Mucosa of stomach (tissue), 1 donor: ENCODE data around the gene MACROD2.
"Not testable (repeated sequence)": the region's sequence is repeated elsewhere in the genome, so short reads cannot be mapped to it uniquely, and the experiment has no call there.

Experiments used
- H3K27me3 ChIP-seq: one replicate; pipeline ENCODE4 v1.7.0; 2013; ENCODE audit warnings: mild to moderate bottlenecking, low read length; ENCODE audit not compliant: control insufficient read depth, insufficient read depth
- H3K36me3 ChIP-seq: one replicate; pipeline ENCODE4 v1.7.0; 2013; ENCODE audit warnings: low read length; ENCODE audit not compliant: control insufficient read depth, insufficient read depth
- H3K4me1 ChIP-seq: one replicate; pipeline ENCODE4 v1.7.0; 2013; ENCODE audit warnings: mild to moderate bottlenecking, low read length; ENCODE audit not compliant: control insufficient read depth, insufficient read depth
- H3K4me3 ChIP-seq: one replicate; pipeline ENCODE4 v1.7.0; 2013; ENCODE audit warnings: low read length
- H3K9ac ChIP-seq: one replicate; pipeline ENCODE4 v1.7.0; 2013; ENCODE audit warnings: mild to moderate bottlenecking, low read length, moderate library complexity
- H3K9me3 ChIP-seq: one replicate; pipeline ENCODE4 v1.7.0; 2013; ENCODE audit warnings: mild to moderate bottlenecking, low read length, moderate library complexity; ENCODE audit not compliant: control insufficient read depth
- donor health status: Pancreatic carcinoma.

The MACROD2 gene

DNA sequence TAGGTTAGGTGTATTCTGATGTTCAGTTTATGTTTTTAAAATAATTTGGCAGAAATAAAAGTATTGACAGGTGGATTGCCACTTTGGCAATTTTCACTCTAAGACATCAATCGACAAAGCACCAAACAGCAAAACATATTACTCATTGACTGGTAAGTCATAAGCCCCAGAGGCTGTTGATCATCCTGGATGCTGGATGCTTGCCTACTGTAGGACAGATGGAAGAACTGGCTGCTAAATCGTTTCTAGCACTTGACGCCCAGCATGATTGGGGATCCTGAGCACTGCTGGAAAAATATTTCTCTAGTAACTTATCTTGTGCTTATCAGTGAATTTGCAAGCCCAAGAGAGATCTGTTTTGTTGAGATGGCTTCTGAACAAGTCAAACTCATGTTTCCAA, 1343.9 kb downstream of the MACROD2 start:
- no peaks in the 10 kb centered on the region for H3K27me3 ChIP-seq
- no peaks in the 10 kb centered on the region for H3K9me3 ChIP-seq
- no peaks in the 10 kb centered on the region for H3K4me1 ChIP-seq
- H3K4me3 ChIP-seq = no peak overlapping the region
- no peak overlapping the region for H3K9ac ChIP-seq
- H3K36me3 ChIP-seq = no peaks in the 10 kb centered on the region

DNA sequence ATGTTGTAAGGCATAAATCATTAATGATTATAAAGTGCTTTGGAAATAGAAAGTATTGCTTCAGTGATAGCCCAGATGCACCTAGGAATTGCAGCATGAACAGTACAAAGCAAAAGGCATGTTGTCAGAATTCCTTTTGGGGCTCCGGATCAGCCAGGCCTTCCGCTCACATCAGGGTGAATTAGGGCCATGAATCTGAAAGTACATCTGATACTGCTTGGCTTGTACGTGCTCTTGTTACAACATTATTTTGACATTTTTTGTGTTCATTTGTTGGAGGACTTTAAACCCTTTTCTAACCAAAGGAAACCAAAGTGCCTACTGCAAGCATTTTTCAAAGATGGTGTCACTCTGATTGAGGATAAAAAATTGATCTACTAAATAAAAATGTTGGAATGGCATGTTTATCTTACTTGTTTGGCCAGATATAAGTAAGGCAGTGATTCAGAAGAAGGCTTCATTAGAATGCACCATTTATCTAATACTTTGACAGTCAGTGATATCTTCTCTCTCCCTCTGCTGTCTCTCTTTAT, 1347.7 kb downstream of the MACROD2 start:
- Histone ChIP-seq H3K27me3 (no peaks in the 10 kb centered on the region), H3K4me1 (no peaks in the 10 kb centered on the region), H3K9me3 (no peaks in the 10 kb centered on the region), H3K36me3 (no peaks in the 10 kb centered on the region), H3K9ac (no peak overlapping the region), H3K4me3 (no peak overlapping the region)

DNA sequence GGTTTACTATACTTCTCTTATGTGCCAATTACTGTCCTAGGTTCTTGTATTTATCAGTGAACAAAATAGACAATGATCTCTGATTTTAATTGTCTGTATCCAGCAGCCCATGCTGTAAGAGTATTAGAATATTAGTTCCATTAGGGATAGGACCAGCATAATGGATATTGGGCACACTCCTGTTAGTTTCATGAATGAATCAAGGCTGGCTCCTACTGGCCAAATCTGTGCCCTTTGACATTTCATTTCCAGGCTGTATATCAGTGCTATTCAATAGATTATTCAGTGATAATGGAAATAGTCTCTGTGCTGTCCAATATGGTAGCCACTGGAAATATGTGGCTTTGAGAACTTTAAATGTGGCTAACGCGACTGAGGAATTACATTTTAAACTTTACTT, 1350.0 kb downstream of the MACROD2 start:
- Histone ChIP-seq H3K4me1 (no peaks in the 10 kb centered on the region), H3K4me3 (no peak overlapping the region), H3K27me3 (no peaks in the 10 kb centered on the region), H3K9me3 (no peaks in the 10 kb centered on the region), H3K9ac (no peak overlapping the region), H3K36me3 (no peaks in the 10 kb centered on the region)

DNA sequence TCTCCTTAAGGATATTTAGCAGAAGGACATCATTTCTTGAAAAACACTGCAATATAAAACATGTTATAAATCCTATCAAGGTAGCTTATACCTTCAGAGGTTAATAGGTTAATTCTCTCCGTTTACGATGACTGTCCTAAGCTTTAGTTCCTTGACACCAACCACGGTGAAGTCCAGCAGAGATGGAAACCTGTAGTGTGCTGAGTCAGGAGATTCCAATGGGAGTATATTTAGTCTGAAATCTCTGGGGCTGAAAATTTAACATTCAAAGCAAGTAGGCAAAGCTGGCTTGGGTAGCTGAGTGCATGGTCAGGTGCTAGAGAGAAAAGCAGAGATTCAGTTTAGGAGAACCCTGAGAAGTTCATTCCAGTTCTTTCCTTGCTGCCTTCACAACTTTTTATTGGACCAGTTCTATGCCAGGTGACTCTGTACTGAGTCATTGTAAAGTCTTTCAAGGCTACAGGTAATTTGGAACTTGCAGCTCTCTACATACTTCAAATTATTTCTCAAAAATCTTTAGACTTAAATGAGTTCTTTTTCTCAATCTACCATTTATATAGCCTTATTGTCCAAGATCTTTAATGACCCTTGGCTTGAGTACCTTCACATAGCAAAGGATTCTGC, 1351.5 kb downstream of the MACROD2 start:
- Histone ChIP-seq H3K4me1 (no peaks in the 10 kb centered on the region), H3K27me3 (no peaks in the 10 kb centered on the region), H3K4me3 (no peak overlapping the region), H3K36me3 (no peaks in the 10 kb centered on the region), H3K9ac (no peak overlapping the region), H3K9me3 (no peaks in the 10 kb centered on the region)

DNA sequence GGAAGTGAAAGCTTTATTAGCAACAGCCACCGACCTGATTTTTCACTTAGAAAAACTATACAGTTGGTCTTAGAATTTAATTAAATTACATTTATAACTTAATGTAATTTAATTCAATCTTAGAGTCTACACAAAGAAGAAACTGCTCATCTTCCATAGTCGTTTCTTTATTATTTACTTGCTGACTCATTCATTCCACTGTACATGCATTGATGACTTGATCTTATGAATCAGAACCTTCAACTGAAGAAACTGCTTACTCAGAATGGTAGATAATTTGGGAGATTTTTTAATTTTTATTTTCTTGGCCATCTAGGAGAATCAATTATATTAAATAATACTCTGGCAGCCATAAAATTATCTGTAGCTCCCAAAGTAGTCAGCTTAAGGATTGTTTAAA, 1363.7 kb downstream of the MACROD2 start:
- H3K27me3 ChIP-seq = no peaks in the 10 kb centered on the region
- H3K9me3 ChIP-seq = no peaks in the 10 kb centered on the region
- H3K4me3 ChIP-seq = no peak overlapping the region
- no peaks in the 10 kb centered on the region for H3K36me3 ChIP-seq
- no peaks in the 10 kb centered on the region for H3K4me1 ChIP-seq
- H3K9ac ChIP-seq = no peak overlapping the region

DNA sequence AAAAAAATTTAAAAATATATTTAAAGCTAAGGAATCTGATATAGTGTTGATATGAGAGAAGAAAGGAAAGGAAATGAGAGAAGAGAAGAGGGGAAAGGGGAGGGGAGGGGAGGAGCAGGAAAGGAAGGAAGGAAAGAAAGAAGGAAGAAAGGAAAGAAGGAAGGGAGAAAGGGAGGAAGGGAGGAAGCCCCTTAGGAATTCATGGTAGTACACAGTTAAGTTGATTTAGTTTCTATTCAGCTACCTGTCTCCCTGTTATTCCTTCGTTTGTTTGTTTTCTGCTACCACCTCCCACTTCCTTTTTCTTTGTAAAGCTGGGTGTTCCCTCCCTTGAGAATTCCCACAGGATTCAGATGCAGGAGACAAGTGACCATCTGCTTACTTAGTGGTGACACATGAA, 1367.5 kb downstream of the MACROD2 start:
- no peaks in the 10 kb centered on the region for H3K36me3 ChIP-seq
- no peak overlapping the region for H3K9ac ChIP-seq
- H3K4me3 ChIP-seq = no peak overlapping the region
- no peaks in the 10 kb centered on the region for H3K4me1 ChIP-seq
- H3K9me3 ChIP-seq = no peaks in the 10 kb centered on the region
- H3K27me3 ChIP-seq = no peaks in the 10 kb centered on the region

DNA sequence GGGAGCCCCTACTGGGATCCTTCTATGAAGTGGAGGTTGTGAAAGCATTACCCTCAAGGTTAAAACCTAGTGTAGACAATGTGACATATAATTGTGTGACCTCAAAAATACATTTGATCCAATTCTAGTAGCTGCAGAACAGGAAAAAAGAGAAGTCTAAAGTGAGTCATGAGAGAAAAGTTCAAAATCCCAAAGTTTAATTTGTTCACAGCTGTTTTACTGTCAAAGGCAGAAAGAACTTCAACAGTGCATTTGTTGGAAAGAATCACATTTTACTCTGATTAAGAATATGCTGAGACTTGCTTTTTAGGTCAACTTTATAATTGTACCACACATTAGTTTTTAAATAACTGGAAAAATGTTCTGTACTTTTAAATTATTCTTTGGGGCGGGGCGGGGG, 1369.5 kb downstream of the MACROD2 start:
- no peaks in the 10 kb centered on the region for H3K36me3 ChIP-seq
- no peak overlapping the region for H3K9ac ChIP-seq
- H3K9me3 ChIP-seq = no peaks in the 10 kb centered on the region
- no peaks in the 10 kb centered on the region for H3K27me3 ChIP-seq
- H3K4me1 ChIP-seq = no peaks in the 10 kb centered on the region
- H3K4me3 ChIP-seq = no peak overlapping the region

DNA sequence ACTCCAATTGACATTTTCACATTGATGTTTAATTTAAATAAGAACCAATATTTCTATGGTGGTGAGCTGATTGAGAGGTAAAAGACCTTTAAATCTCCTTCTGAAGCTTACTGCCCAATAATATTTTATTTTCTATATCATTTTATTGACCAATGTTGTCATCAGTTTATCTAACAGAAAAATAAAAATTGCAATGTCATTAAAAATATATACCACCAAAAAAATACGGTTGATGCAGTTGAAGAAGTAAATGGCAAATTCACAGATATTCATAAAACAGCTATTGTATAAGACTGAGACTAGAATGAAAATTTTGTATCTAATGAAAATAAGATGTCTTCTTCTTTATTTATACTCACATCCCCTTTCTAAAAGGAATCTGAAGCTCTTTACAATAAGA, 1375.1 kb downstream of the MACROD2 start:
- H3K9ac ChIP-seq = no peak overlapping the region
- H3K27me3 ChIP-seq = no peaks in the 10 kb centered on the region
- no peaks in the 10 kb centered on the region for H3K4me1 ChIP-seq
- H3K9me3 ChIP-seq = no peaks in the 10 kb centered on the region
- no peaks in the 10 kb centered on the region for H3K36me3 ChIP-seq
- no peak overlapping the region for H3K4me3 ChIP-seq

DNA sequence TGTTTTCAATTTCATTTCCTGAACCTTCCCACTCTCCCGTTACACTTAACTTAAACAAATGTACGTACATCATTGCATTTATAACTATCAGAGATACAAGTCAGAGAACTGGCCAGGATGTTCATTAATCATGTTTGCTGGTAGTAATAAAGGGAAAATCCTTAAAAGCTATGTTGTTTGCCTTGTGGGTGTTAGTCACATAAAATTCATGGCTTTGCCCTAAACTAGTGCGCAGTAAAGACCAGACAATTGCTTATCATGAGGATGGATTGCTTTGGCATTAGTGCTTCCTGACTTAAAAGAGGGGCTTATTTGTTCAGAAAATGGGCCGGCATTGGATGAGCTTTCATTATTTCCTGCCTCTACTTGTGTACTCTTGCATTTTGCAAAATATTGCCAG, 1379.4 kb downstream of the MACROD2 start:
- Histone ChIP-seq H3K27me3 (no peaks in the 10 kb centered on the region), H3K9me3 (no peaks in the 10 kb centered on the region), H3K4me3 (no peak overlapping the region), H3K4me1 (no peaks in the 10 kb centered on the region), H3K36me3 (no peaks in the 10 kb centered on the region), H3K9ac (no peak overlapping the region)

DNA sequence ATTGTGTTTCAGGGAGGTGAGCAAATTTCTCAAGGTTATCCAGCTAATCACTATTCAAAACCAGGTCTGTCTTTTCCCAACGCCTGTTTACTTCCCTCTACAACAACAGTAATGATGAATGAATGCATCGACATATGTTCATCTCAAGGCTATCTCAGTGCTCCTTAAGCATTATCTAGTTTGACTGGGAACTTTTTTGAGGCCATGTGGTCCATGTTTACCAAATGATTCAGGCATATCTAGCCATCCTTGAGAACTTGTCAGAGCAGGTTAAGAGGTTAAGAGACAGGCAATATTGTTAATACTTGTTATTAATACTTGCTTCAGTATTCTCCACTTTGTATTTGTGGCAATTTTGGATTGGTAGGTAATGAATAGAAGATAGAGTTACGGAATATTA, 1380.5 kb downstream of the MACROD2 start:
- Histone ChIP-seq H3K9me3 (no peaks in the 10 kb centered on the region), H3K36me3 (no peaks in the 10 kb centered on the region), H3K4me1 (no peaks in the 10 kb centered on the region), H3K27me3 (no peaks in the 10 kb centered on the region), H3K9ac (no peak overlapping the region), H3K4me3 (no peak overlapping the region)

DNA sequence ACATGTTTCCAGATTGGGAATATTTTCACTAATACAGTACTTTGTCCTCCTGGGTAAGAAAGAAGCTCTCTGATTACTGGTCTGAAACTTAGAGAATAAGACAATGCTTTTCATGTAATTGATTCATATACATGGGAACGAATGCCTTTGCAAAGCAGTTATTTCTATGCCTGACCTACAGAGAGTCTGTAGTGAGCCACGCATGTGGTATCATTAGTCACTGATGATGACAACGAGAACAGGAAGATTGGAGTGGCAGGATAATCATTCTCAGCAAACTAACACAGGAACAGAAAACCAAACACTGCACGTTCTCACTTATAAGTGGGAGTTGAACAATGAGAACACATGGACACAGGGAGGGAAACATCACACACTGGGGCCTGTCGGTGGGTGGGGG, 1382.3 kb downstream of the MACROD2 start:
- H3K4me3 ChIP-seq, H3K4me1 ChIP-seq, H3K9me3 ChIP-seq, H3K36me3 ChIP-seq, H3K27me3 ChIP-seq, H3K9ac ChIP-seq: not testable (repeated sequence)

DNA sequence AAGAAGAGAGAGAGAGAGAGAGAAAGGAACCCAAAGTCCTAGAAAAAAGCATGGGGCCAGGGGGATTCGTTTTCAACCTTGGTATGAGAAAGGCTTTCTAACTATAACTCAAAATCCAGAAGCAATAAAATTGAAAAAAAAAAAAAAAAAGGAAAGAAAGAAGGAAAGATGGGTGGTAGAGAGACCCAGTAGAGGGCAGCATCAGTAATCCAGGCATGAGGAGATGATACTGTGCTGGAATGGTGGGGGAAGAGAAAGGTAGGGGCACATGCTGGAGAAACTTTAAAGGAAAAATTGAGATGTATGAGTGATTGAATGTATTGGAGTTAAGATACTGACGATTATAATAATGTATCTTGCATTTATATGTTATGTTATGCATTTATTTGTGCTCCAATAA, 1382.8 kb downstream of the MACROD2 start:
- Histone ChIP-seq H3K9ac (no peak overlapping the region), H3K36me3 (no peaks in the 10 kb centered on the region), H3K9me3 (no peaks in the 10 kb centered on the region), H3K27me3 (no peaks in the 10 kb centered on the region), H3K4me1 (no peaks in the 10 kb centered on the region), H3K4me3 (no peak overlapping the region)
